Measurements from ENCODE around the gene CCDC73. TPM values are rescaled to one million over a fixed set of nuclear protein-coding genes. Genes with fewer than 3 reads are reported as not detected.
"Not testable (repeated sequence)": the region's sequence is repeated elsewhere in the genome, so short reads cannot be mapped to it uniquely, and the experiment has no call there.

The CCDC73 gene
- total RNA-seq, 4 donors from 2014 or later = 0.21 to 3.3 (median 0.59) TPM

GRCh38 chr11:32786811-32787210 lies 7.7 kb downstream of the CCDC73 start:
- Histone ChIP-seq H3K4me1 (no peaks in the 10 kb centered on the region), H3K9me3 (no peaks in the 10 kb centered on the region), H3K4me3 (no peak overlapping the region), H3K27me3 (no peaks in the 10 kb centered on the region), H3K27ac (no peak overlapping the region), H3K36me3 (no peaks in the 10 kb centered on the region)
- DNase-seq (ENCODE audit: low spot score in 2 of 2) = no peak
- TF ChIP-seq, protein P1, sequence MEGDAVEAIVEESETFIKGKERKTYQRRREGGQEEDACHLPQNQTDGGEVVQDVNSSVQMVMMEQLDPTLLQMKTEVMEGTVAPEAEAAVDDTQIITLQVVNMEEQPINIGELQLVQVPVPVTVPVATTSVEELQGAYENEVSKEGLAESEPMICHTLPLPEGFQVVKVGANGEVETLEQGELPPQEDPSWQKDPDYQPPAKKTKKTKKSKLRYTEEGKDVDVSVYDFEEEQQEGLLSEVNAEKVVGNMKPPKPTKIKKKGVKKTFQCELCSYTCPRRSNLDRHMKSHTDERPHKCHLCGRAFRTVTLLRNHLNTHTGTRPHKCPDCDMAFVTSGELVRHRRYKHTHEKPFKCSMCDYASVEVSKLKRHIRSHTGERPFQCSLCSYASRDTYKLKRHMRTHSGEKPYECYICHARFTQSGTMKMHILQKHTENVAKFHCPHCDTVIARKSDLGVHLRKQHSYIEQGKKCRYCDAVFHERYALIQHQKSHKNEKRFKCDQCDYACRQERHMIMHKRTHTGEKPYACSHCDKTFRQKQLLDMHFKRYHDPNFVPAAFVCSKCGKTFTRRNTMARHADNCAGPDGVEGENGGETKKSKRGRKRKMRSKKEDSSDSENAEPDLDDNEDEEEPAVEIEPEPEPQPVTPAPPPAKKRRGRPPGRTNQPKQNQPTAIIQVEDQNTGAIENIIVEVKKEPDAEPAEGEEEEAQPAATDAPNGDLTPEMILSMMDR (IDR thresholded peaks at IDR 0.05) = no peak
- TF ChIP-seq EP300 (IDR thresholded peaks at IDR 0.05) = no peak
- TF ChIP-seq POLR2A (IDR thresholded peaks at IDR 0.05) = no peak

- WGBS, 2 donors = 72 to 87% methylated on average over 3 of the region's 3 CpGs
Measured at GRCh38 chr11:32785262-32785661, 9.2 kb downstream of the CCDC73 start.

GRCh38 chr11:32781721-32782120 lies 12.7 kb downstream of the CCDC73 start:
- Histone ChIP-seq H3K27me3 (no peaks in the 10 kb centered on the region), H3K27ac (no peak overlapping the region), H3K4me3 (no peak overlapping the region), H3K36me3 (no peaks in the 10 kb centered on the region), H3K9me3 (no peaks in the 10 kb centered on the region), H3K4me1 (no peaks in the 10 kb centered on the region)
- no peak for DNase-seq (ENCODE audit: low spot score in 2 of 2)
- 76 to 89% methylated on average over 1 to 5 of the region's 5 CpGs for WGBS, 2 donors
- TF ChIP-seq, protein P1 (IDR thresholded peaks at IDR 0.05) = no peak
- TF ChIP-seq POLR2A (IDR thresholded peaks at IDR 0.05) = no peak
- no peak for TF ChIP-seq EP300 (IDR thresholded peaks at IDR 0.05)

More at GRCh38 chr11:32785262-32785661, 9.2 kb downstream of the CCDC73 start:
- no peaks in the 10 kb centered on the region for H3K4me1 ChIP-seq
- H3K4me3 ChIP-seq = no peak overlapping the region
- no peaks in the 10 kb centered on the region for H3K9me3 ChIP-seq
- no peak for DNase-seq (ENCODE audit: low spot score in 2 of 2)
- H3K36me3 ChIP-seq = no peaks in the 10 kb centered on the region
- H3K27ac ChIP-seq = no peak overlapping the region
- TF ChIP-seq, protein P1 (IDR thresholded peaks at IDR 0.05) = no peak
- TF ChIP-seq POLR2A (IDR thresholded peaks at IDR 0.05) = no peak
- no peak for TF ChIP-seq EP300 (IDR thresholded peaks at IDR 0.05)
- H3K27me3 ChIP-seq = no peaks in the 10 kb centered on the region

DNA sequence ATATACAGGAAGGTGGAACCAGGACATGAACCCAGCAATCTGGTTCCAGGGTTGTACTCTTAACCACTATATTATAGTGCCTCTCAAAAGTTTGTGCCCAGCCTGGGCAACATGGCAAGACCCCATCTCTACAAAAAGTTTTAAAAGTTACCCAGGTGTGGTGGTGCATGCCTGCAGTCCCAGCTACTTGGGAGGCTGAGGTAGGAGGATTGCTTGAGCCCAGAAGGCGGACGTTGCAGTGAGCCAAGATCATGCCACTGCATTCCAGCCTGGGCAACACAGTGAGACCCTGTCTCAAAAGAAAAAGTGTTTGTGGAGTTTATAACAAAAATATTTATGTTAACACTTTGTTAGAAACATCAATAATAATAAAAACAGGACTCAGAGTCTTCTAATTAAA lies 13.6 kb downstream of the CCDC73 start:
- not testable (repeated sequence) for H3K4me1 ChIP-seq; DNase-seq (ENCODE audit: low spot score in 2 of 2); H3K27me3 ChIP-seq; H3K36me3 ChIP-seq; H3K4me3 ChIP-seq; H3K9me3 ChIP-seq; H3K27ac ChIP-seq
- WGBS, 2 donors = 71 to 73% methylated on average over 2 of the region's 2 CpGs

DNA sequence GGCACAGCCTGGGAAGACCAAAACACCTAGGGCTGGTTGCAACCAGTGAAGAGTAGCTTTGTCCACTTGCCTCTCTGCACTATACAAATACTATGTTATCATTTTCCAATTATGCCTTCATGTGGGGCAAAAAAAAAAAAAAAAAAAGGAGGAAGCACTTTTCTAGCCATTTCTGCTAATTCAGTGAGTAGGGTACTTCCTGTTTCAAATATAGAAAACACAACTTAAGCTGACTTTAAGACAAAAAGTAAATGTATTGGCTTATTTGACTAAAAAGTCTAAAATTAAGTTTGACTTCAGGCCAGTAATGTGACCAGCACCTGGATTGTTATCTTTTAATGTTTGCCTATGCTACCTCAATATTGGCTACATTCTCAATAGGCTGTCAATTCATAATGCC lies 15.3 kb downstream of the CCDC73 start:
- Histone ChIP-seq H3K4me1 (no peaks in the 10 kb centered on the region), H3K27me3 (no peaks in the 10 kb centered on the region), H3K9me3 (no peaks in the 10 kb centered on the region), H3K27ac (no peak overlapping the region), H3K4me3 (no peak overlapping the region), H3K36me3 (no peaks in the 10 kb centered on the region)
- TF ChIP-seq, protein P1 (IDR thresholded peaks at IDR 0.05) = no peak
- TF ChIP-seq EP300 (IDR thresholded peaks at IDR 0.05) = no peak
- no peak for TF ChIP-seq POLR2A (IDR thresholded peaks at IDR 0.05)
- DNase-seq (ENCODE audit: low spot score in 2 of 2) = no peak

DNA sequence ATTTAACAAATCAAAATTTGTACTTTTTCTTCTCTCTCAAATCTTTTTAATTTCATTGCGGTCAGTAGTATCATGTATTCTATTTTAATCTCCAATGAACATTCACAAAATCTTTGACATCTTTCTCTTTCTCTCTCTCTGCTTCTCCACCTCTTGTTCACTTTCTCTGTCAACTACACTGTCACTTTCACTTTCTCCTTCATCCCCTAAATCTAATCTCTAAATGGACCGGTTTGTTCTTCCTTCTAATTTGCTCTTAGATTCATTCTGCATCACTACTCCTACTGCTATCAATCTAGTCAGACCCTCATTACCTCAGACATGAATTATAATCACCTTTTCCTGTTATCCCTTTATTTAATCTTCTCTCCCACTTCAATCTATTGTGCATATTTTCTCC lies 18.6 kb downstream of the CCDC73 start:
- Histone ChIP-seq H3K36me3 (no peaks in the 10 kb centered on the region), H3K27me3 (no peaks in the 10 kb centered on the region), H3K27ac (no peak overlapping the region), H3K9me3 (no peaks in the 10 kb centered on the region), H3K4me1 (no peaks in the 10 kb centered on the region), H3K4me3 (no peak overlapping the region)
- TF ChIP-seq EP300 (IDR thresholded peaks at IDR 0.05) (no peak), POLR2A (IDR thresholded peaks at IDR 0.05) (no peak)
- TF ChIP-seq, protein P1 (IDR thresholded peaks at IDR 0.05) = no peak
- DNase-seq (ENCODE audit: low spot score in 2 of 2) = no peak
- 59 to 73% methylated on average over 2 of the region's 2 CpGs for WGBS, 2 donors

Data from tibial nerve (tissue), 4 donors.